Suppressor macrophage (primary cell): Measurements from ENCODE around the gene HOXD9.
A peak's percentile ranks its signal among the peaks of the same experiment; 100 is the strongest.

Source experiments
- DNase-seq, 4 experiments: peaks; one replicate each; pipeline ENCODE4 v3.0.0-alpha.2; 2020 to 2022

Gene HOXD9

GRCh38 chr2:176124947-176125771 is 2.6 kb downstream of the HOXD9 start:
- no peak for DNase-seq

GRCh38 chr2:176125772-176126054 is 3.2 kb downstream of the HOXD9 start:
- DNase-seq = no peak

DNA sequence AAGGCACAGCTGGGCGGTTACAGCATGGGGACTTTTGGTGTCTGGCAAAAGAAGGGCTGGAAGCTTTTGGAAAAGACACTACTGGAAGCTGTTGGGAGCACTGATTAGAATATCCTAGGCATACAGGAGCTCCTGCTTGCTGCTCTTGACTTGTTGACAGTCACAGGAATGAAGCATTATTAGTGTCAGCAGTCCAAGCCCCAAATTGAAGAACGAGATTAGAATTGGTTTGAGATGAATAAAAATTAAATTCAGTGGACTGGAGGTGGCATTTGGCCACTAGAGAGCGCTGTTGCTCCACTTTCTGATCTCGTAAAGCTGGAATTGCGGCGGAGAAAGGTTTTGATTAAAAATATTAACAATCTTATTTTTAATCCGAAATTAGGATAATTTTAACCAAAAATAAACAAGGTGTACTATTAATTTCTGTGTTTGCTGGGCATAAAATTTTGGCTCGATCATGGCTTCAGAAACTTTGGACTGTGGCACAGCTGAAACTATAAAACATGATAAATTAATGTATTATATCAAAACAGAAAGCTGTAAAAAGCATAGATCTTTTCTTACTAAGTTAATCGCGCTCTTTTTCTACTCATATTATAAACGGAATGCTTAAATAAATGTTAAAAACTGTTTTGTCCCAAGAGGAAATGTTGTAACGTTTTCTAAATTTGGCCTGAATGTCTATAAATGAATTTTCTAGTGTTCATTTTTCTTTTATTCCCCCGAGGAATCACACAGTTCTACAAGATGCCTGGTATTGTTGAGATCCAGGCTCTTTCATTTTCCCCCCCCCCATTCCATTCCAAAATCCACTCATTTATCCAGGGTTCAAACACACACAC is 4.6 kb downstream of the HOXD9 start:
- peak; percentile 70 to 87 (median 82) for DNase-seq

DNA sequence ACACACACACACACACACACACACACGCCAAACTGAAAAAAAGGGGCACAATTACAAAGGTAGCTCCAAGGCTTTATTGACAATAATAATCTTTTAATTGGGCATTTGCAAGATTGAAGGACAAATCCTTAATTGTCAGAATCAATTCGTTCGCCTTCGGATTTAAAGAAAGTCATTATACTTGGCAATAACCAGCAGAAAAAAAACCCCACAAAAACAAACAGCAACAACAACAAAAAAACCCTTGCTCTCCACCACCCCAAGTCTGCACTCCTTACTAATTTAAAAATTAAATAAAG is 5.2 kb downstream of the HOXD9 start:
- no peak for DNase-seq

DNA sequence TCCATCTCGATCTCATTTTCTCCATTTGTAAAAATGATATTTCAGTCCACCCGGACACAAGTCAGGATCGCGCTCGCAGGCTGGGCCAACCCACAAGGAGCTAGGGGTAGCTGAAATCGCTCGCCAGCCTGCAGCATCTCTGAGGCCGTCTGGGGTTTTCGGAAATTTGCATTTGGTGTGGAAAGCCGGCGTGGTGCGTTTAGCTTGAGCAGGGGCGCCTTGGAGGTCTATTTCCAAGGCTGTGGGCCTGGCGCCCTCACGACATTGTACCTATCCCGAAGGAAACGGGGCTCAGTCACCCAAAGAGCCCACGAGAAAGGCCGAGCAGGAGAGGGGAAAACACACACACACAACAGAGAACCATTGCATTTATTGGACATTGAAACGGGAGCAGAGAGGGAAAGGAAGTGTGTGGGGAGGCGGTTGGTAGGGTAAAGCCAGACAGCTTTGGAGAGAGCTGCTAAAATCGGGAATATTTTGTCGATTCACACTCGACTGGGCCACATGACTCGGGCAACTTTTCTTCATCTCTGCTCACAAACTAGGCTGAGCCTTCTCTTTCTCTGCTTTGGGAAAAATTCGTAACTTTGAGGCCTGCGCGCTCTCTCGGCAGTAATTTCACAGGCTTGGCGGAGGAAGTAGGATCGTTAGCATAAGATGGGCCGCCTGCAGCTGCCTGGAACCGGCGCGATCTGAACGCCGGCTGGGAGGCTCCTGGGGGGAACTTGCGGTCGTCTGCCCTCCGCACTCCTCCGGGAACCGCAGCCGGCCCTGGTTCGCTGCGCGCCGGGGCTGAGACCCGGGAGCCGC is 5.9 kb downstream of the HOXD9 start:
- DNase-seq = peak in 1 of 4 experiments; percentile 17

- peak in 3 of 4 experiments; percentile 22 to 57 (median 45) for DNase-seq
Observed at GRCh38 chr2:176128982-176129796, 6.7 kb downstream of the HOXD9 start, which contains the start of gene HOXD8. Gene HOXD8, plus strand, starts transcription at chr2:176129705. Its CDS starts 662 bp downstream, at chr2:176130367.

DNA sequence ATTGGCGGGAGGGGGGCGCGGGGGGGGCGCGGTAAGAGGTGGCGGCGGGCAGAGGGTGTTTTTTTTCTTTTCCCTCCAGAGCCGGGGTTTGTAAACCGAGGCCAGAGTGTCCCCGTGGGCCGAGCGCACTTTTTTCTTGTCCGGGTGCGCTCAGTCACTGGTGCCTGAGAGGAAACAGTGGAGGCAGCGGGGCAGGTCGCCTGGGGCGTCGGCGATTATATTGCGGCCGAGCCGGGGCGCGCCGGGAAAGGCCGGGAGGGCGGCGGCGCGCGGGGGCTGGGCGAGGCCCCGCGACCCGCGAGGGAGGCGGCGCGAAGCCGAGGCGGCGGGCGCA is 7.3 kb downstream of the HOXD9 start:
- no peak for DNase-seq

DNA sequence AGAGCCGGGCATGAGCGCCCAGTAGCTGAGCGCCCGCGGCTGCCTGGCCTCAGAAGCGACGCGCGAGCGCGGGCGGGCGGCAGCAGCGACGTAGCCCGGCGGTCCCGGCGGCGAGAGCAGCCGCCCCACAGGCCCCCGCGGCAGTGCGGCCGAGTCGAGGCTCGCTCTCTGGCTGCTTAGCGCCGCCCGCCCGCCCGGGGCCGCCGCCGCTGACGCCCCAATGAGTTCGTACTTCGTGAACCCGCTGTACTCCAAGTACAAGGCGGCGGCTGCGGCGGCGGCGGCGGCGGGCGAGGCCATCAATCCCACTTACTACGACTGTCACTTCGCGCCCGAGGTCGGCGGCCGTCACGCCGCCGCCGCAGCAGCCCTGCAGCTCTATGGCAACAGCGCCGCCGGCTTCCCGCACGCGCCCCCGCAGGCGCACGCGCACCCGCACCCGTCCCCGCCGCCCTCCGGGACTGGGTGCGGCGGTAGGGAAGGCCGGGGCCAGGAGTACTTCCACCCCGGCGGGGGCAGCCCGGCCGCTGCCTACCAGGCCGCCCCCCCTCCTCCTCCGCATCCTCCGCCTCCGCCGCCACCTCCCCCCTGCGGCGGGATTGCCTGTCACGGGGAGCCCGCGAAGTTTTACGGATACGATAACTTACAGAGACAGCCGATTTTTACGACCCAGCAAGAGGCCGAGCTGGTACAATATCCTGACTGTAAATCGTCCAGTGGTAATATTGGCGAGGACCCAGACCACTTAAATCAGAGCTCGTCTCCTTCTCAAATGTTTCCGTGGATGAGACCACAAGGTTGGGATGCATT is 7.8 kb downstream of the HOXD9 start:
- peak in 3 of 4 experiments; percentile 16 to 52 (median 44) for DNase-seq

DNA sequence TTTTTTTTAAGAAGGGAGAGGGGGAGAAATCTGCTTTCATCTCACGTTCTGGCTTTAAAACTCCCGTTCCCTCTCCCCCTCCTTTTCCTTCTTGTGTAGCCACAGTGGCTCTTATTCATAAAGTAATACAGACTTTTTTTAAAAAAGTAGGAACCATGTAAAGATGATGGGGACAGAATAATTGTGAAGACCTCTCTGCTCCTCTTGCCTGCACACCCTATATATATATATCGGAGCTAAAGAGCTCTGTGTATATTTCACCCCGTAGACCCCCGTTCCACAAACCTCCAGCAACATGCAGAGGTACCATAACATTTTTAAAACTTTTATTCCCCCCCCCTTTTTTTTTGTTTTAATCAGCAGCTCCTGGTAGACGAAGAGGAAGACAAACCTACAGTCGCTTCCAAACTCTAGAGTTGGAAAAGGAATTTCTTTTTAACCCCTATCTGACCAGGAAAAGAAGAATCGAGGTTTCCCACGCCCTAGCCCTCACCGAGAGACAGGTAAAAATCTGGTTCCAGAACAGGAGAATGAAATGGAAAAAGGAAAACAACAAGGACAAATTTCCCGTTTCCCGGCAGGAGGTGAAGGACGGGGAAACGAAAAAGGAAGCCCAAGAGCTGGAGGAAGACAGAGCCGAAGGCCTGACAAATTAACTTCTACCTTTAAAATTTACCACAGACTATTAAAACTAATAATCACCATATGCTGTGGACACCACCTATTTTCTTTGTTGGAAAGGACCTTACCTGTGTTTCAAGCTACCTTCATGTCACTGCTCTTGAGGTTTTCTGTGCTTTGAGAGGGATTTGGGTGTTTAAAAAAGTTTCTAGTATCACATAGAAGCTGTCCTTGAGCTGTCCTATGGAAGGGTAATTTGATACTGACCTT is 8.7 kb downstream of the HOXD9 start:
- DNase-seq = no peak

- DNase-seq = no peak
Observed at GRCh38 chr2:176131848-176132158, 9.3 kb downstream of the HOXD9 start.

DNA sequence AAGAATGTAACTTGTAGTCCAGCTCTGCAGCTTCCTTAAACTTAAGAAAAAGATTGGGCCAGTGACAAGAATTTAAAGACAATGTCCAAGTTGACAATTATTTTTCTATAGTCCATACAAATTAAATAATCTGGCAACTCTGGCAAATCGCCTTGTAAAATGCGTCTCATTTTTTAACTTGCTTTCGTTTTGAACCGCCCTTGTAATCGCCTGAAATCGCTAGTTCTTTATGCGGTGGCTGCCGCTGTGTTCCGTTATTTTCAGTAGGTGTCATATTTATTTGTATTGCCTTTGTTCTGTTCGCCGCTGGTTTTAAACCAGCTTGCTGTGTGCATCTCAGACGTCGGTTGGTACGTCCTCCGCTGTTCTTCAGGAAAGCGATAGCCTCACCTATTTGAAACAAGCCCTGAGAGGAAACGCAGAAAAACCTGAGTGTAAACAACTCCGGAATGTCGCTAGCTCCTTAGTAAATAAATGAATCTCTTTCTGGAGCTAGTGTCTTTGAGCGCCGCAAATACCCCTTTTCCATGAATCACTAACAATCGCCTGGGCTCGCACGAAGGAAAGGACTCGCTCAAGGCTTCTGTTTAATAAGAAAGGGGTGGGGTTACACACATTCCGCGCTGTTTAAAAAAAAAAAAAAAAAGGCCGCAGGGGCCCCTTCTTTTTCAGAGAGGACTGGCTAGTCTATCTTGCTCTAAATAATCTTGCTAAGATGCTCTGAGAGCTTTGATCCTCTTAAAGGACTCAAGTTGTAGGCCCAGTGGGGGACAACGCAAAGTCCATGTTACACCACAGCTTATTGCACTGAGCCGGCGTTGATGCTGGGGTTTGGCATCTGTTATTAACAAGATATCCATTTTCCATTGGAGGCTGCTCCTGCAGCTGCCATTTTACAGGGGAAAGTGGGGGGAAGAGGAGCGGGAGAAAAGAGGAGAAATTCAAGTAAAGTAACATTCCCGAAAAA is 10.0 kb downstream of the HOXD9 start:
- peak in 3 of 4 experiments; percentile 14 to 41 (median 16) for DNase-seq

GRCh38 chr2:176133389-176133788 is 10.9 kb downstream of the HOXD9 start:
- no peak for DNase-seq

GRCh38 chr2:176134035-176134434 is 11.5 kb downstream of the HOXD9 start:
- DNase-seq = no peak

GRCh38 chr2:176135035-176135440 is 12.5 kb downstream of the HOXD9 start:
- DNase-seq = no peak

DNA sequence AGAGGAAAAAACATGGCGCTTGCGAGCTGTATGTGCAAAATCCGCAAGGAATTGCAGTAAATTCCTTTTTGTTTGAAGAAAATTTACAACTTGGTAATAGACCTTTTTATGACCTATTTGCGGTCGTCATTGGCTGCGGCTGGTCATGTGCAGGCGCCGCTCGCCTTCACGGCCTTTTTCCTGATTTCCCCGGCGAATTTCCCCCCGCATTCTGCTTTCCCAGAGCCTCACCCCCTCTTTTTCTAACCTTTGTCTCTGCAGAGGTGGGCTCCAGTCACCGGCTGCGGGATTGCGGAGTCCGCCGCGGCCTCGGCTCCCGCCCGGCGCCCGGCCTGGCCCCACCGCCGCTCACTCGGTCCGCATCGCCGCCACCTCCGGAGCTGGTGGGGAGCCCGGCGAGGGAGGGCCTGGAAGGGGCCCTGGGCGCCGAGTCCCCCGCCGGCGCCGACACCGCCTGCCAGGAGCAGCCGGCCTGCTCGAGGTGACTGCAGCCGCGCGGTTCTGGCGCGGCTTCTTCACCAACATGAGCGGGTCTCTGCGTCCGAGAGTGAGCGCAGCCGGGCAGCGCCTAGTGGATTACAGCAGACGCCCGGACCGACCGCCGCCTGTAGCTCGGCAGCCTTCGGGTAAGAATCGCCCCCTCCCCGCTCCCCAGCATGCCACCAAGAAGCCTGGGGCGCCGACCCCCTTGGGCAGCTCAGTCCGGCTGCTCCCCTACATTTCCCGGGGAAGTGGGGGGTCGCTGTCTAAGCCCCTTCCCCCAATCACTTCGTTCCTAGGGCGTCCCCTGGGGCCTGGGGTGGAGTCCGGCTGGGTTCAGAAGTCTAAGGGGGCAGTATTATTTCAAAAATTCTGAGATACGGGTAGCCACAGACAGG is 14.1 kb downstream of the HOXD9 start:
- peak in 1 of 4 experiments; percentile 18 for DNase-seq

DNA sequence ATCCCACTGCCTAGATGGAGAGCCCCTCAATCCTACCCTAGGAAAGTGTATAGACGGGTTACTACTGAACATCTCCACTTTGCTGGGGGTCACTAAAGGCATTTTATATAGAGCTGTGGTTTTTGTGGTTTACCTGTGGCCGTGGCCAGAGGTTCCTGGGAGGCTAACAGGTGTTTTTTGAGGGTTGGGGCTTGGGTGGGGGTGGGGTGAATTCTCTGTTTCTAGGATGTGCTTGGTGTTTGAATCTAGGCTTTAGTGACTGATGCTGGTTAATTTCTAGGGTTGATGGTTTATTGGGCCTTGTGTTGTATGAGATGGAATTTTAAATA is 14.7 kb downstream of the HOXD9 start:
- no peak for DNase-seq

DNA sequence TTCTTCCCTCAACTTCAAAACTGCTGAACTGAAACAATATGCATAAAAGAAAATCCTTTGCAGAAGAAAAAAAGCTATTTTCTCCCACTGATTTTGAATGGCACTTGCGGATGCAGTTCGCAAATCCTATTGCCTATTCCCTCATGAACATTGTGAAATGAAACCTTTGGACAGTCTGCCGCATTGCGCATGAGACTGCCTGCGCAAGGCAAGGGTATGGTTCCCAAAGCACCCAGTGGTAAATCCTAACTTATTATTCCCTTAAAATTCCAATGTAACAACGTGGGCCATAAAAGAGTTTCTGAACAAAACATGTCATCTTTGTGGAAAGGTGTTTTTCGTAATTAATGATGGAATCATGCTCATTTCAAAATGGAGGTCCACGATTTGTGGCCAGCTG is 15.4 kb downstream of the HOXD9 start:
- no peak for DNase-seq

DNA sequence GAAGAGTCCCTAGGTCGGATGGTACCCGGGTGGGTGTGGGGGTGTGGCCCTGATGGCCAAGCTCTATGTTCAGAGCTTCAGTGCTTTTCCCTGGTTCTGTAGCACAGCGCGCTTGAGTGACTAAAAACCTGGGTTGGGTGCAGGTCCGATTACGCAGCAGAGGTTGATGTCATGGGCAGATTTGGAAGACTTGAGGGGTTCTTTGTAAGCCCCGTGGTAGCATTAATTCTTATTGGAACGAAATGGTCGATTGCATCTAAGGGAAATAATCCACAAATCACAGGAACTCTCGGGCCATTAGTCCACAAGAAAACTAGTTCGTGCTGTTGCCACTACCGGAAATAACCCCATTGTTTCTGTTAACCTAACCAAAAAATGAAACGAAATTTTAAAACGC is 16.0 kb downstream of the HOXD9 start:
- DNase-seq = no peak
